ENCODE results near the gene CHST13.

- TF ChIP-seq POLR2A (IDR thresholded peaks at IDR 0.05; ENCODE audit: low read depth, low read length) (no peak), POU2F2 (IDR thresholded peaks at IDR 0.05; ENCODE audit: low read depth, low read length) (no peak)
These were observed 32.5 kb upstream of the CHST13 start for GRCh38 chr3:126491221-126492013.
